Fibroblast of lung (primary cell): ENCODE measurements around the gene ROBO1. TPM values are rescaled to one million over a fixed set of nuclear protein-coding genes. Genes with fewer than 3 reads are reported as not detected.

ENCODE experiments used
- DNase-seq, 2 donors: peaks; one replicate each; pipeline versions ENCODE4 v3.0.0 to v3.0.0-alpha.2; 2010; ENCODE audit warnings: low read depth in 2 of 2
- H2AFZ ChIP-seq: 2 replicates; pipeline ENCODE4 v1.5.1; 2012; ENCODE audit warnings: low read length, control low read depth, inconsistent platforms
- H3K27ac ChIP-seq: 2 replicates; pipeline ENCODE4 v1.5.1; 2011; ENCODE audit warnings: low read length, control low read depth; ENCODE audit not compliant: insufficient read depth
- H3K27me3 ChIP-seq: 2 replicates; pipeline ENCODE4 v1.5.1; 2011; ENCODE audit warnings: mild to moderate bottlenecking, low read length; ENCODE audit not compliant: control insufficient read depth, insufficient read depth
- H3K36me3 ChIP-seq: 2 replicates; pipeline ENCODE4 v1.5.1; 2011; ENCODE audit warnings: low read length; ENCODE audit not compliant: control insufficient read depth, insufficient read depth
- H3K4me1 ChIP-seq: 2 replicates; pipeline ENCODE4 v1.5.1; 2011; ENCODE audit warnings: low read length; ENCODE audit not compliant: control insufficient read depth, insufficient read depth; ENCODE audit errors: extremely low read depth
- H3K4me2 ChIP-seq: 2 replicates; pipeline ENCODE4 v1.5.1; 2011; ENCODE audit warnings: low read length, control low read depth; ENCODE audit not compliant: insufficient read depth; ENCODE audit errors: extremely low read depth
- H3K4me3 ChIP-seq, 4 experiments: fragments of 200-600 bp in 1 of 4; sonication (generic) in 1 of 4; replicated peaks in 1 of 4; 2 replicates each; pipeline ENCODE4 v1.5.1; 2011 to 2016; ENCODE audit warnings: low read length in 4 of 4, low read depth in 3 of 4, mild to moderate bottlenecking in 3 of 4, control low read depth in 2 of 4, inconsistent platforms in 1 of 4, mixed read lengths in 1 of 4; ENCODE audit not compliant: insufficient read depth in 1 of 4; ENCODE audit errors: control extremely low read depth in 1 of 4
- H3K79me2 ChIP-seq: 2 replicates; pipeline ENCODE4 v1.5.1; 2012; ENCODE audit warnings: mild to moderate bottlenecking, low read length, inconsistent platforms; ENCODE audit not compliant: control insufficient read depth, insufficient read depth
- H3K9ac ChIP-seq: 2 replicates; pipeline ENCODE4 v1.5.1; 2011; ENCODE audit warnings: mild to moderate bottlenecking, low read length, control low read depth; ENCODE audit not compliant: insufficient read depth
- H3K9me3 ChIP-seq: 2 replicates; pipeline ENCODE4 v1.5.1; 2012; ENCODE audit warnings: low read depth, low read length; ENCODE audit not compliant: control insufficient read depth, insufficient read depth
- H4K20me1 ChIP-seq: 2 replicates; pipeline ENCODE4 v1.5.1; 2011; ENCODE audit warnings: low read length; ENCODE audit not compliant: control insufficient read depth, insufficient read depth; ENCODE audit errors: extremely low read depth
- EZH2 ChIP-seq: IDR thresholded peaks from 2 replicates; pipeline ENCODE4 v1.5.1; 2012; ENCODE audit warnings: low read length, control low read depth, mild to moderate bottlenecking; ENCODE audit errors: missing control alignments
- polyA plus RNA-seq, 2 donors: library from polyadenylated mRNA; depleted of rRNA in 1 of 2; stranded (reverse) in 1 of 2; unstranded in 1 of 2; fragments of >200 nt; gene quantifications; 2 replicates each; pipeline ENCODE4 v1.2.1, GENCODE V29; 2011 to 2012; ENCODE audit warnings: missing spikeins in 1 of 2
- total RNA-seq: library from RNA; depleted of rRNA; stranded (reverse); fragments of >200 nt; gene quantifications from 2 replicates; pipeline ENCODE4 v1.2.1, GENCODE V29; 2014
- TF ChIP-seq, protein P1 (sequence below), 2 donors: IDR thresholded peaks in 1 of 2; conservative IDR thresholded peaks in 1 of 2; 1 replicate in 1 of 2; 2 replicates in 1 of 2; pipeline ENCODE4 v1.5.1; 2011 to 2012; ENCODE audit warnings: low read length in 2 of 2, control low read depth in 1 of 2, inconsistent platforms in 1 of 2, low read depth in 1 of 2, mild to moderate bottlenecking in 1 of 2

ROBO1 gene
- total and polyA plus RNA-seq, 2 donors (not counting 1 experiment from before 2014, with no cell fraction given): 53.8 to 104 TPM

DNA sequence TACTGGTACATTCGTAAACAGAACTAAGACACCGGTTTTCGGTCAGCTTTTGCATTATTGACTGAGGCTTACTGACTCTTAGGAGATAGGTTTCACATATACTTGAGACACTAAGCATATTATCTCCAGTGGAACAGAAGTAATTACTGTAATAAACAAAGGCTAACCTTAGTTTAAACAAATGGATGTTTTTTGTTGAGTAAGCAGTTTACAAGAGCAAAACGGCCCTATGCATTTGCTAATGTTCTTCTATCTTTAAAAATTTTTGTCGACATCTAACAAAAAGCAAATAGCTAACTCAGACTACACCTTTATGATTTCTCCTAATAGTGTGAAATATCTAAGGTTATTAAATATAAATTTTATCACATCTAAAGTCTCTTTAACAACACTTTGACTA, 664.5 kb downstream of the ROBO1 start:
- Histone ChIP-seq H2AFZ (no peak overlapping the region), H3K4me3 (no peak overlapping the region), H3K27me3 (no peaks in the 10 kb centered on the region), H3K9me3 (no peaks in the 10 kb centered on the region), H3K36me3 (no peaks in the 10 kb centered on the region), H3K4me2 (no peak overlapping the region), H4K20me1 (no peaks in the 10 kb centered on the region), H3K9ac (no peak overlapping the region), H3K4me1 (no peaks in the 10 kb centered on the region), H3K79me2 (no peaks in the 10 kb centered on the region), H3K27ac (no peak overlapping the region)
- DNase-seq: no peak
- TF ChIP-seq, protein P1, sequence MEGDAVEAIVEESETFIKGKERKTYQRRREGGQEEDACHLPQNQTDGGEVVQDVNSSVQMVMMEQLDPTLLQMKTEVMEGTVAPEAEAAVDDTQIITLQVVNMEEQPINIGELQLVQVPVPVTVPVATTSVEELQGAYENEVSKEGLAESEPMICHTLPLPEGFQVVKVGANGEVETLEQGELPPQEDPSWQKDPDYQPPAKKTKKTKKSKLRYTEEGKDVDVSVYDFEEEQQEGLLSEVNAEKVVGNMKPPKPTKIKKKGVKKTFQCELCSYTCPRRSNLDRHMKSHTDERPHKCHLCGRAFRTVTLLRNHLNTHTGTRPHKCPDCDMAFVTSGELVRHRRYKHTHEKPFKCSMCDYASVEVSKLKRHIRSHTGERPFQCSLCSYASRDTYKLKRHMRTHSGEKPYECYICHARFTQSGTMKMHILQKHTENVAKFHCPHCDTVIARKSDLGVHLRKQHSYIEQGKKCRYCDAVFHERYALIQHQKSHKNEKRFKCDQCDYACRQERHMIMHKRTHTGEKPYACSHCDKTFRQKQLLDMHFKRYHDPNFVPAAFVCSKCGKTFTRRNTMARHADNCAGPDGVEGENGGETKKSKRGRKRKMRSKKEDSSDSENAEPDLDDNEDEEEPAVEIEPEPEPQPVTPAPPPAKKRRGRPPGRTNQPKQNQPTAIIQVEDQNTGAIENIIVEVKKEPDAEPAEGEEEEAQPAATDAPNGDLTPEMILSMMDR (conservative IDR thresholded peaks at IDR 0.05 in 1 of 2, IDR thresholded peaks at IDR 0.05 in 1 of 2; ENCODE audit: low read depth in 1 of 2, low read length in 2 of 2): no peak
- no peak for TF ChIP-seq EZH2

DNA sequence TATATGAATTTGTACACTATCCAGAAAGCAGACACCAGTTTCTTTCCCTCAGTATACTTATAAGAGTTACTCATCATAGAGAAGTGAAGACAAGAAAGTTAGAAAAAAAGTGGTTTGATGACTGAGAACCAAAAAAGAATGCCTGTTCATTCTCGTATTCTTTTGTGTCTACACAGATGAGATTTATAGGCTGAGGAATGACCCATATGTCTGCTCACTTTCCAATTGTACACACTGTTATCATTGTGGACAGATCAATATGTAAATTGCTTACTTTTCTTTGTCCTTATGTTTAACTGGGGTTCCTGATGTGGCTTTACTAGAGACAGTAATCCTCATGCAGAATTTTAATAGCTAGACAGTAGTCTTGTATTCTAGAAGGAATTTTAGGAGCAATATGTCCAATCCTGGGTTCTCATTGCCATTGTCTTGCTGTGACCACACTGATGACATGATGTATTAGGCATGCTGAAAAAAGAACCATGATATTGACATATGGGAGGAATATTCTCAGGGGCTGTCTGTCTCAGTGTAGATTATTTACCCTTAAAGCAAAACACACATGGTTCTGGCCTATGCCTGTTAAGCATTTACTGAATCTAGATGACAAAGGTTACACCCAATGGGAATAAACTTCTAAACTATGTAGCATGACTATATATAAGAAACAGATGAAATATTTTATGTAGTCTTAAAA, 669.7 kb downstream of the ROBO1 start:
- no peaks in the 10 kb centered on the region for H3K36me3 ChIP-seq
- H3K27ac ChIP-seq: no peak overlapping the region
- H4K20me1 ChIP-seq: no peaks in the 10 kb centered on the region
- no peaks in the 10 kb centered on the region for H3K27me3 ChIP-seq
- H3K9ac ChIP-seq: no peak overlapping the region
- DNase-seq: peak; percentile 0 to 3
- no peaks in the 10 kb centered on the region for H3K4me1 ChIP-seq
- no peak overlapping the region for H2AFZ ChIP-seq
- no peak overlapping the region for H3K4me2 ChIP-seq
- H3K9me3 ChIP-seq: no peaks in the 10 kb centered on the region
- H3K4me3 ChIP-seq: no peak overlapping the region
- TF ChIP-seq EZH2: no peak
- TF ChIP-seq, protein P1 (conservative IDR thresholded peaks at IDR 0.05 in 1 of 2, IDR thresholded peaks at IDR 0.05 in 1 of 2; ENCODE audit: low read depth in 1 of 2, low read length in 2 of 2): no peak
- no peaks in the 10 kb centered on the region for H3K79me2 ChIP-seq

DNA sequence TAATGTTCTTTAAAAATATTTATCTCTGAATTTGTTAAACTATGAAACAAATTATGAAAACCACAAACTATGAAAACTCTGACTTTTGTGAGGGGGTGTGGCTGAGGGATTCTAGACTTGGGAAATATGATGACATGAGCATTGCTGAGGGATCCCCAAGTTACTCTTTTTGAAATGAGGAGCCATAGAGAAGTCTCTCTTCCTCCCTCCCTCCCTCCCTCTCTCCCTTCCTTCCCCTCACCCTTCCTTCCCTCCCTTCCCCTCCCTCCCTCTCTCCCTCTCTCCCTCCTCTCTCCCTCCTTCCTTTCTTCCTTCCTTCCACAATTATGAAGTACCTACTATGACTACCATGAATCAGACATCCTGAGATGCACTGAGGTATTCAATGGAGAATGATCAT, 673.1 kb downstream of the ROBO1 start:
- TF ChIP-seq, protein P1 (conservative IDR thresholded peaks at IDR 0.05 in 1 of 2, IDR thresholded peaks at IDR 0.05 in 1 of 2; ENCODE audit: low read depth in 1 of 2, low read length in 2 of 2): no peak
- TF ChIP-seq EZH2: no peak
- no peak overlapping the region for H3K9ac ChIP-seq
- no peaks in the 10 kb centered on the region for H3K9me3 ChIP-seq
- H3K27ac ChIP-seq: no peak overlapping the region
- H3K27me3 ChIP-seq: no peaks in the 10 kb centered on the region
- no peaks in the 10 kb centered on the region for H3K4me1 ChIP-seq
- H3K36me3 ChIP-seq: no peaks in the 10 kb centered on the region
- no peak for DNase-seq
- no peaks in the 10 kb centered on the region for H4K20me1 ChIP-seq
- no peaks in the 10 kb centered on the region for H3K79me2 ChIP-seq
- H3K4me2 ChIP-seq: no peak overlapping the region
- H3K4me3 ChIP-seq: no peak overlapping the region
- H2AFZ ChIP-seq: no peak overlapping the region
